Cardiac septum (tissue), 1 donor: ENCODE measurements around the gene HIP1. TPM values are rescaled to one million over a fixed set of nuclear protein-coding genes. Genes with fewer than 3 reads are reported as not detected.
"Not testable (repeated sequence)": the region's sequence is repeated elsewhere in the genome, so short reads cannot be mapped to it uniquely, and the experiment has no call there.

ENCODE experiments used
- DNase-seq: peaks from one replicate; pipeline ENCODE4 v3.0.0-alpha.2; 2020; ENCODE audit warnings: low spot score
- intact Hi-C: fragments of 100-400 bp; cut with DNase I; formaldehyde crosslinking; loops from one replicate; pipeline ENCODE4 v1.14.0; 2022
- total RNA-seq: library from RNA; stranded (reverse); fragmentation: NEBNext Ultra II Directional; extraction: Animal tissue kit (Norgen Biotek cat#: 25700); gene quantifications from one replicate; pipeline ENCODE4 v1.2.1, GENCODE V29; 2021
- donor health status: DM: no; HTN: no; CAD: no.

The HIP1 gene
- total RNA-seq, 1 donor from 2014 or later = 24.7 TPM

- intact Hi-C loops = loop anchor here (5.0 kb wide), 1 partner anchor 40 kb away; no protein-coding TSS in a partner anchor
- DNase-seq = no peak
These were observed 86.0 kb downstream of the HIP1 start for GRCh38 chr7:75652788-75653187.

GRCh38 chr7:75650681-75651080, 88.1 kb downstream of the HIP1 start:
- peak; percentile 84 for DNase-seq

GRCh38 chr7:75650062-75650461, 88.7 kb downstream of the HIP1 start:
- DNase-seq = no peak
- intact Hi-C loops = loop anchor here (5.0 kb wide), 1 partner anchor 38 kb away; no protein-coding TSS in a partner anchor

More at GRCh38 chr7:75650681-75651080, 88.1 kb downstream of the HIP1 start:
- intact Hi-C loops = loop anchor here (5.0 kb wide), 1 partner anchor 38 kb away; no protein-coding TSS in a partner anchor

- intact Hi-C loops = no loop called here
- DNase-seq = no peak
These were observed 89.3 kb downstream of the HIP1 start for GRCh38 chr7:75649462-75649861.

- intact Hi-C loops = no loop called here
- DNase-seq = no peak
These were observed 90.9 kb downstream of the HIP1 start for GRCh38 chr7:75647709-75648438.

GRCh38 chr7:75646571-75647102, 92.1 kb downstream of the HIP1 start:
- no peak for DNase-seq

GRCh38 chr7:75645570-75645969, 93.2 kb downstream of the HIP1 start:
- no peak for DNase-seq
- intact Hi-C loops = no loop called here

More at GRCh38 chr7:75646571-75647102, 92.1 kb downstream of the HIP1 start:
- intact Hi-C loops = no loop called here

GRCh38 chr7:75644589-75644988, 94.2 kb downstream of the HIP1 start:
- no peak for DNase-seq
- intact Hi-C loops = no loop called here

- intact Hi-C loops = no loop called here
- DNase-seq = no peak
These were observed 95.8 kb downstream of the HIP1 start for GRCh38 chr7:75642810-75643486.

GRCh38 chr7:75640201-75640600, 98.5 kb downstream of the HIP1 start:
- no peak for DNase-seq
- intact Hi-C loops = no loop called here

- DNase-seq = no peak
- intact Hi-C loops = loop anchor here (5.0 to 10.0 kb wide), 3 partner anchors 32 to 95 kb away; partner anchors contain the start of gene HIP1
These were observed 98.9 kb downstream of the HIP1 start for GRCh38 chr7:75639886-75640190.

GRCh38 chr7:75639071-75639885, 99.5 kb downstream of the HIP1 start:
- no peak for DNase-seq
- intact Hi-C loops = loop anchor here (5.0 to 10.0 kb wide), 3 partner anchors 33 to 96 kb away; partner anchors contain the start of gene HIP1

GRCh38 chr7:75638594-75639070, 100.1 kb downstream of the HIP1 start:
- DNase-seq = peak; percentile 84
- intact Hi-C loops = loop anchor here (5.0 to 10.0 kb wide), 3 partner anchors 34 to 96 kb away; partner anchors contain the start of gene HIP1

GRCh38 chr7:75637854-75638593, 100.7 kb downstream of the HIP1 start:
- intact Hi-C loops = loop anchor here (5.0 to 10.0 kb wide), 3 partner anchors 34 to 97 kb away; partner anchors contain the start of gene HIP1
- DNase-seq = no peak

- intact Hi-C loops = loop anchor here (5.0 to 10.0 kb wide), 3 partner anchors 37 to 100 kb away; partner anchors contain the start of gene HIP1
- DNase-seq = no peak
These were observed 103.7 kb downstream of the HIP1 start for GRCh38 chr7:75635036-75635435.

- not testable (repeated sequence) for DNase-seq
- intact Hi-C loops = loop anchor here (10.0 kb wide), 1 partner anchor 102 kb away; the partner anchor contains the start of gene HIP1
These were observed 106.2 kb downstream of the HIP1 start for GRCh38 chr7:75632587-75632986.

- intact Hi-C loops = loop anchor here (10.0 kb wide), 1 partner anchor 103 kb away; the partner anchor contains the start of gene HIP1
- no peak for DNase-seq
These were observed 107.0 kb downstream of the HIP1 start for GRCh38 chr7:75631711-75632110.

GRCh38 chr7:75630549-75630948, 108.2 kb downstream of the HIP1 start:
- no peak for DNase-seq
- intact Hi-C loops = loop anchor here (10.0 kb wide), 1 partner anchor 104 kb away; the partner anchor contains the start of gene HIP1
